ENCODE data around the gene STAT6.

STAT6 gene

GRCh38 chr12:57142121-57142520 is 31.0 kb upstream of the STAT6 start:
- Histone ChIP-seq H3K79me2 (ENCODE audit: control insufficient read depth, low read length) (no peaks in the 10 kb centered on the region), H4K20me1 (ENCODE audit: control insufficient read depth, insufficient read depth, low read depth, low read length) (no peaks in the 10 kb centered on the region), H3K36me3 (ENCODE audit: control insufficient read depth, low read length) (no peaks in the 10 kb centered on the region), H3K9me3 (ENCODE audit: control insufficient read depth, insufficient read depth, low read length) (no peaks in the 10 kb centered on the region), H3K27me3 (ENCODE audit: control insufficient read depth, low read length) (peaks cover 2% of the 10 kb centered on the region; the same call in 1 of the 2 replicates), H3F3A (ENCODE audit: control insufficient read depth, insufficient read depth) (no peaks in the 10 kb centered on the region), H3K4me2 (ENCODE audit: low read length) (no peak overlapping the region), H3K27ac (ENCODE audit: low read depth, low read length) (no peak overlapping the region), H3K9me2 (replicated peaks; ENCODE audit: control insufficient read depth, low read length) (no peaks in the 10 kb centered on the region), H3K4me1 (ENCODE audit: control insufficient read depth, low read length) (no peaks in the 10 kb centered on the region), H3K4me3 (ENCODE audit: low read length) (no peak overlapping the region)
- TF ChIP-seq EZH2phosphoT487 (IDR thresholded peaks at IDR 0.05; ENCODE audit: borderline replicate concordance, low read length): no peak
- TF ChIP-seq CTCF (IDR thresholded peaks at IDR 0.05; ENCODE audit: low read depth, low read length, poor library complexity, severe bottlenecking): no peak

GRCh38 chr12:57141249-57141648 is 30.1 kb upstream of the STAT6 start:
- Histone ChIP-seq H3K4me2 (ENCODE audit: low read length) (no peak overlapping the region), H3F3A (ENCODE audit: control insufficient read depth, insufficient read depth) (no peaks in the 10 kb centered on the region), H3K79me2 (ENCODE audit: control insufficient read depth, low read length) (no peaks in the 10 kb centered on the region), H3K27ac (ENCODE audit: low read depth, low read length) (no peak overlapping the region), H3K9me2 (replicated peaks; ENCODE audit: control insufficient read depth, low read length) (no peaks in the 10 kb centered on the region), H3K36me3 (ENCODE audit: control insufficient read depth, low read length) (no peaks in the 10 kb centered on the region), H3K9me3 (ENCODE audit: control insufficient read depth, insufficient read depth, low read length) (no peaks in the 10 kb centered on the region), H4K20me1 (ENCODE audit: control insufficient read depth, insufficient read depth, low read depth, low read length) (no peaks in the 10 kb centered on the region), H3K4me3 (ENCODE audit: low read length) (no peak overlapping the region), H3K27me3 (ENCODE audit: control insufficient read depth, low read length) (peaks cover 2% of the 10 kb centered on the region; the same call in 1 of the 2 replicates), H3K4me1 (ENCODE audit: control insufficient read depth, low read length) (no peaks in the 10 kb centered on the region)
- TF ChIP-seq EZH2phosphoT487 (IDR thresholded peaks at IDR 0.05; ENCODE audit: borderline replicate concordance, low read length): no peak
- no peak for TF ChIP-seq CTCF (IDR thresholded peaks at IDR 0.05; ENCODE audit: low read depth, low read length, poor library complexity, severe bottlenecking)

- H3K4me3 ChIP-seq (ENCODE audit: low read length): no peak overlapping the region
- TF ChIP-seq EZH2phosphoT487 (IDR thresholded peaks at IDR 0.05; ENCODE audit: borderline replicate concordance, low read length) (no peak), CTCF (IDR thresholded peaks at IDR 0.05; ENCODE audit: low read depth, low read length, poor library complexity, severe bottlenecking) (no peak)
Measured at GRCh38 chr12:57139796-57140649, 28.9 kb upstream of the STAT6 start.

More at GRCh38 chr12:57139796-57140649, 28.9 kb upstream of the STAT6 start:
- Histone ChIP-seq H3K79me2 (ENCODE audit: control insufficient read depth, low read length) (no peaks in the 10 kb centered on the region), H3K9me2 (replicated peaks; ENCODE audit: control insufficient read depth, low read length) (no peaks in the 10 kb centered on the region), H4K20me1 (ENCODE audit: control insufficient read depth, insufficient read depth, low read depth, low read length) (no peaks in the 10 kb centered on the region), H3K4me1 (ENCODE audit: control insufficient read depth, low read length) (no peaks in the 10 kb centered on the region), H3K27me3 (ENCODE audit: control insufficient read depth, low read length) (peaks cover 2% of the 10 kb centered on the region; the same call in 1 of the 2 replicates), H3F3A (ENCODE audit: control insufficient read depth, insufficient read depth) (no peaks in the 10 kb centered on the region), H3K4me2 (ENCODE audit: low read length) (no peak overlapping the region), H3K27ac (ENCODE audit: low read depth, low read length) (no peak overlapping the region), H3K36me3 (ENCODE audit: control insufficient read depth, low read length) (no peaks in the 10 kb centered on the region), H3K9me3 (ENCODE audit: control insufficient read depth, insufficient read depth, low read length) (no peaks in the 10 kb centered on the region)

Measured in DOHH2 (cell line).